MCF 10A (cell line): Measurements from ENCODE around the gene SLC13A3. TPM values are rescaled to one million over a fixed set of nuclear protein-coding genes. Genes with fewer than 3 reads are reported as not detected.

ENCODE experiments used
- BruUV-seq: library from RNA; stranded (reverse); fragments of 400-500 nt; replicated peaks from 2 replicates; lab custom pipeline; 2021; lab: Mats Ljungman, UMichigan
- CTCF ChIA-PET: fragments of 300-600 bp; sonication (Branson Sonifier 250); formaldehyde crosslinking; extraction: SDS; loops from one replicate; lab custom pipeline; 2021; ENCODE audit warnings: antibody characterized with exemption, inconsistent platforms; lab: Yijun Ruan, JAX
- POLR2A ChIA-PET: fragments of 300-600, 350-650 bp; sonication (Branson Sonifier 250); formaldehyde crosslinking; extraction: SDS; loops from one replicate; lab custom pipeline; 2020; ENCODE audit warnings: antibody characterized with exemption, inconsistent platforms; lab: Yijun Ruan, JAX
- DNase-seq: peaks from one replicate; pipeline ENCODE4 v3.0.0-alpha.2; 2018; ENCODE audit not compliant: unreplicated experiment
- H3K27ac Mint-ChIP-seq: one replicate; pipeline ENCODE4 v1.8.0; 2022; ENCODE audit warnings: mild to moderate bottlenecking, low read depth, mixed read lengths; ENCODE audit not compliant: unreplicated experiment
- H3K27me3 Mint-ChIP-seq: one replicate; pipeline ENCODE4 v1.8.0; 2022; ENCODE audit warnings: mixed read lengths; ENCODE audit not compliant: insufficient read depth, unreplicated experiment
- H3K36me3 Mint-ChIP-seq: one replicate; pipeline ENCODE4 v1.8.0; 2022; ENCODE audit warnings: mild to moderate bottlenecking, moderate library complexity, mixed read lengths; ENCODE audit not compliant: insufficient read depth, unreplicated experiment
- H3K4me1 Mint-ChIP-seq: one replicate; pipeline ENCODE4 v1.8.0; 2022; ENCODE audit warnings: mixed read lengths; ENCODE audit not compliant: insufficient read depth, unreplicated experiment
- H3K4me3 Mint-ChIP-seq: one replicate; pipeline ENCODE4 v1.8.0; 2022; ENCODE audit warnings: mild to moderate bottlenecking, moderate library complexity, mixed read lengths; ENCODE audit not compliant: unreplicated experiment
- H3K9me3 Mint-ChIP-seq: one replicate; pipeline ENCODE4 v1.8.0; 2022; ENCODE audit warnings: mixed read lengths; ENCODE audit not compliant: unreplicated experiment
- CTCF ChIP-seq: fragments of 200-600 bp; IDR thresholded peaks from one replicate; pipeline ENCODE4 v1.8.0; 2022; ENCODE audit warnings: antibody characterized with exemption, mild to moderate bottlenecking; ENCODE audit not compliant: unreplicated experiment
- intact Hi-C: fragments of 100-400 bp; cut with micrococcal nuclease; formaldehyde crosslinking; loops from 2 replicates; pipeline ENCODE4 v1.14.1; 2022
- total RNA-seq: library from RNA; stranded (reverse); gene quantifications from 2 replicates; pipeline ENCODE4 v1.2.3, GENCODE V29; 2022

Gene SLC13A3
- total RNA-seq, 1 experiment from 2014 or later, result not detected

DNA sequence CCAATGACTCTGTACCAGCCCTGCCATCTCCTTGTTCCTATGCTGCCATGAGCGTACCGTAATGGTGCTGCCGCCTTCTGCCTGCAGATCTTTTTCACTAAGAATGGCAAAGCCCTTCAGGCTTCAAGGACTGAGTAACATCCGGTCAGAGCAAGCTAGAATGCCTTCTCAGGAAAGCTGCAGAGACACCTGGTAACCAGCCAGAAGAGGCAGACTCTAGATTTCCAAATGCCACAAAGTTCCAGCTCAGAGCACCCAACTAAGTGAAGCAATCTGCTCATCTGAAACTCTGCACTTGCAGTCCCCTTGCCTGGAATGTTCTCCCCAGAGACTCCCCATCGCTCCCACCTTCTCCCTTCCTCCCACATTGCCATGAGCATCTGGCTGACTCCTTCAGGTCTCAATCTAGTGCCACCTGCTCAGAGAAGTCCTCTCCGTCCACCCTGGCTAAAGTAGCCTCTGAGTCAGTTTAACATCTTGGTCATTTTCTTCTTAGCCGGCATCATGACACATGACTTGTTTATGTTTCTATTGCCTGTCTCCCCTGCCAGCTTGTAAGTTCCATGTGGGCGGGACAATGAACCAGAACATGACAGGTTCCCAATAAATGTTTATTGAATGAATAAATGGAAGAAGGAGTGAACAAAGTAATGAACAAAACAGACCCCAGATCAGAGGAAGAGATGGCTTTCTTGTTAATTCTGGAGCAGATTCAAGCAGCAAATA is 93.9 kb downstream of the SLC13A3 start:
- no peak for TF ChIP-seq CTCF
- no peaks in the 10 kb centered on the region for H3K9me3 Mint-ChIP-seq
- peaks cover 18% of the 10 kb centered on the region for H3K4me1 Mint-ChIP-seq
- no peaks in the 10 kb centered on the region for H3K27me3 Mint-ChIP-seq
- H3K36me3 Mint-ChIP-seq, result no peaks in the 10 kb centered on the region
- no peak overlapping the region for H3K4me3 Mint-ChIP-seq
- intact Hi-C loops, result loop anchor here (5.0 kb wide), 1 partner anchor 130 kb away; the partner anchor contains the start of gene TP53RK
- H3K27ac Mint-ChIP-seq, result peak overlapping the region; percentile 52
- BruUV-seq, result no TSS peak
- peak; percentile 70 for DNase-seq
- CTCF ChIA-PET, result interaction anchor here (0.6 to 0.8 kb wide), 2 partner anchors 32 to 36 kb away, joined by 3 to 5 read pairs; no protein-coding TSS in a partner anchor
- POLR2A ChIA-PET, result interaction anchor here (0.6 to 3.5 kb wide), 4 partner anchors 24 to 148 kb away, joined by 3 to 19 read pairs (median 3); partner anchors contain the start of gene TP53RK

DNA sequence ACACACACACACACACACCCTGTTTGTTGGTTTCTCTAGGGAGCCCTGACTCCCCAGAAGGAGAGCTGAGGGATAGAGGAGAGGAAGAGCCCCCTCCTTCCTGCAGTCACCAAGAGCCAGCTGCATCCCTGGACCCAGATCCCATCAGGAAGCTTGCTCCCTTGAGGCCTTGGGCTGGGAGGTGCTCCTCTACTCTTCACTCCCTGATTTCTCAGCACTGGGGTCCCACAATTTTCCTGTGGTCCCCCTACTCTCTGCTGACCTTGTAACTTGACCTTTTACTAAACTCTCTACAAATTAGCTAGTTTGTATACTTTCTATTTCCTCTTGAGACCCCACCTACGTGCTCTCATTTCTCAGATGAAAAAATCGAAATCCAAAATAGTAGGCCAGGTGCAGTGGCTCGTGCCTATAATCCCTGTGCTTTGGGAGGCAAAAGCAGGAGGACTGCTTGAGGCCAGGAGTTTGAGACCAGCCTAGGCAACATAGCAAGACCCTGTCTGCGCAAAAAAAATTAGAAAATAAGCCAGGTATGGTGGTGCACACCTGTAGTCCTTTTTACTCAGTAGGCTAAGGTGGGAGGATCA is 95.8 kb downstream of the SLC13A3 start:
- Mint-ChIP-seq H3K36me3 (no peaks in the 10 kb centered on the region), H3K27ac (no peak overlapping the region), H3K9me3 (no peaks in the 10 kb centered on the region), H3K27me3 (no peaks in the 10 kb centered on the region), H3K4me1 (peaks cover 18% of the 10 kb centered on the region), H3K4me3 (no peak overlapping the region)
- BruUV-seq, result no TSS peak
- intact Hi-C loops, result loop anchor here (5.0 kb wide), 1 partner anchor 132 kb away; the partner anchor contains the start of gene TP53RK
- no peak for TF ChIP-seq CTCF
- no peak for DNase-seq
- ChIA-PET POLR2A (interaction anchor here (0.6 kb wide), 1 partner anchor 675 kb away, joined by 3 read pairs; the partner anchor contains the start of gene ZSWIM1), CTCF (interaction anchor here (0.6 to 0.7 kb wide), 3 partner anchors 35 to 853 kb away, joined by 3 read pairs; no protein-coding TSS in a partner anchor)

- POLR2A ChIA-PET, result no interaction called here
- H3K36me3 Mint-ChIP-seq, result no peaks in the 10 kb centered on the region
- intact Hi-C loops, result loop anchor here (5.0 kb wide), 1 partner anchor 132 kb away; the partner anchor contains the start of gene TP53RK
These were observed 96.4 kb downstream of the SLC13A3 start for GRCh38 chr20:46554828-46555227.

More at GRCh38 chr20:46554828-46555227, 96.4 kb downstream of the SLC13A3 start:
- BruUV-seq, result no TSS peak
- Mint-ChIP-seq H3K9me3 (no peaks in the 10 kb centered on the region), H3K4me1 (peaks cover 18% of the 10 kb centered on the region), H3K4me3 (no peak overlapping the region), H3K27me3 (no peaks in the 10 kb centered on the region), H3K27ac (no peak overlapping the region)
- TF ChIP-seq CTCF, result no peak
- no peak for DNase-seq
- CTCF ChIA-PET, result interaction anchor here (0.5 to 0.7 kb wide), 2 partner anchors 117 to 482 kb away, joined by 3 to 4 read pairs; no protein-coding TSS in a partner anchor
